Vagina (tissue), 2 donors: ENCODE results near the gene MERTK. TPM values are rescaled to one million over a fixed set of nuclear protein-coding genes. Genes with fewer than 3 reads are reported as not detected.

Experiments used
- DNase-seq, 2 donors: peaks; one replicate each; pipeline ENCODE4 v3.0.0-alpha.2; 2017; ENCODE audit errors: extremely low spot score in 2 of 2
- H3K27ac ChIP-seq: fragments of 200-600 bp; sonication (generic); one replicate; pipeline ENCODE4 v1.5.1; 2019
- H3K27me3 ChIP-seq: fragments of 200-600 bp; sonication (generic); one replicate; pipeline ENCODE4 v1.5.1; 2019
- H3K36me3 ChIP-seq, 2 donors: fragments of 200-600 bp; sonication (generic); one replicate each; pipeline ENCODE4 v1.5.1; 2017 to 2019
- H3K4me1 ChIP-seq: fragments of 200-600 bp; sonication (generic); one replicate; pipeline ENCODE4 v1.5.1; 2019
- H3K4me3 ChIP-seq, 2 donors: fragments of 200-600 bp; sonication (generic); 1 replicate in 1 of 2; 2 replicates in 1 of 2; pipeline ENCODE4 v1.5.1; 2016 to 2019
- H3K9me3 ChIP-seq: fragments of 200-600 bp; sonication (generic); one replicate; pipeline ENCODE4 v1.5.1; 2019
- CTCF ChIP-seq, 3 experiments: fragments of 450-650 bp in 2 of 3; fragments of 200-600 bp in 1 of 3; sonication (generic) in 1 of 3; IDR thresholded peaks; one replicate each; pipeline ENCODE4 v1.5.1; 2017 to 2019; ENCODE audit warnings: antibody characterized with exemption in 3 of 3, mild to moderate bottlenecking in 2 of 3, moderate library complexity in 2 of 3
- POLR2A ChIP-seq, 2 donors: fragments of 450-650 bp; IDR thresholded peaks; one replicate each; pipeline ENCODE4 v1.6.1; 2017; ENCODE audit warnings: antibody characterized with exemption in 2 of 2, mild to moderate bottlenecking in 2 of 2, moderate library complexity in 2 of 2
- POLR2AphosphoS5 ChIP-seq, 2 donors: sonication (generic); formaldehyde crosslinking; IDR thresholded peaks; one replicate each; pipeline ENCODE4 v1.9.0; 2017; ENCODE audit warnings: antibody characterized with exemption in 2 of 2, mild to moderate bottlenecking in 2 of 2, low read depth in 1 of 2; ENCODE audit not compliant: insufficient read depth in 1 of 2
- intact Hi-C: fragments of 100-400 bp; cut with DNase I; formaldehyde crosslinking; loops from one replicate; pipeline ENCODE4 v1.15.1; 2023
- total RNA-seq: library from RNA; depleted of rRNA; stranded (reverse); fragments of >200 nt; gene quantifications from one replicate; pipeline ENCODE4 v1.2.3, GENCODE V29; 2016

MERTK gene
- total RNA-seq, 1 donor from 2014 or later, result 15.7 TPM

DNA sequence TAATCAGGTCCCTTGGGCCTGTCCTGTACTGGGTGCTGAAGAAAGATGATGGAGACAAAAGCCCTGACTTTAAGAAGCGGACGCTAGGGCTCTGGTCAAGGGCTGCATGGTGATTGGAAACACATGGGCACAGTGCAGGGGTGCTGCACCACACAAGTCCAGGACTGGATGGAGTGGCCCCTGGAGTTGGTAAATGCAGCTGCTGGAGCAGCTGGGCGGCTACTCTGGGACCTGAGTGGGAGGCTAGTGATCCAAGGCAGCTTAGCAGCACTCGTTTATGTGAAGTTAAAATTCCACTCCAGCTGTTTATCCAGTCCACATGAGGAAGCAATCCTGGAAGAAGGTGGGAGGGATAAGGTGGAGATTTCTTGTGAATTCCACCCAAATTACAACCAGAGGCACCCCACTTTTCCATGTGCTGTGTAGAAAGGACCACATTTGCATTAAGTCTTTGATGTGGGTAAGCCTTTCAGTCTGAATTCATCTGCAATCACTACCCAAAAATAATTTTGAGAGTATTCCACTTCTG, 24.9 kb downstream of the MERTK start:
- no peak for TF ChIP-seq CTCF (IDR thresholded peaks at IDR 0.05)
- TF ChIP-seq POLR2A (IDR thresholded peaks at IDR 0.05), result no peak
- TF ChIP-seq POLR2AphosphoS5 (IDR thresholded peaks at IDR 0.05; ENCODE audit: insufficient read depth in 1 of 2, low read depth in 1 of 2), result peak in 1 of 2 donors; percentile 22
- intact Hi-C loops, result no loop called here

DNA sequence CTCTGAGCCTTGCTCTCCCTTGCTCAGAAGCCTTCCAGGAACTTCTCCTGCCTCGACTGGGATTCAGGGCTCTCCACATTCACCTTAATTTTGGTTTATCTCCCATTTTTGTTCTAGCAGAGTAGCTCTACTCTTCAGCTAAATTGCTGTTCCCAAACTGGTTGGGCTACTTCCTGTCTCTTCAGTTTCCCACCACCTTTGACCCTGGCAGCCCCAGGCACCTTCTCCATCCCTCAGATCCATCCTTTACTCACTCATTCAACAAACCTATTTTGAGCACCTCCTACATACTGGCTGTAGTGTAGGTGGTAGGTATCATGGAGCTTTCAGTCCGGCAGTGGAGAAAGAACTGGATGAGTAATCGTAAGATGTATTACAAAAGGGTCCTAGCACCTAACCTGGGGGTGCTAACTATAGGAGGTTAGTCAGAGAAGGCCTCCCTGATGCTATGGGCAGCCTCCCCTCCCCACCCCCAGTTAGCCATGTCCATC, 26.3 kb downstream of the MERTK start:
- Histone ChIP-seq H3K4me1 (peaks cover 5% of the 10 kb centered on the region), H3K27ac (no peak overlapping the region), H3K27me3 (no peaks in the 10 kb centered on the region), H3K4me3 (no peak overlapping the region), H3K36me3 (peaks cover 0 to 2% of the 10 kb centered on the region in 2 donors), H3K9me3 (no peaks in the 10 kb centered on the region)
- intact Hi-C loops, result no loop called here
- TF ChIP-seq CTCF (IDR thresholded peaks at IDR 0.05) (no peak), POLR2A (IDR thresholded peaks at IDR 0.05) (no peak), POLR2AphosphoS5 (IDR thresholded peaks at IDR 0.05; ENCODE audit: insufficient read depth in 1 of 2, low read depth in 1 of 2) (no peak)
- no peak for DNase-seq

More for the DNA sequence above, 24.9 kb downstream of the MERTK start:
- no peaks in the 10 kb centered on the region for H3K27me3 ChIP-seq
- no peaks in the 10 kb centered on the region for H3K36me3 ChIP-seq
- no peak overlapping the region for H3K4me3 ChIP-seq
- H3K4me1 ChIP-seq, result peaks cover 11% of the 10 kb centered on the region
- no peak overlapping the region for H3K27ac ChIP-seq
- no peak for DNase-seq
- no peaks in the 10 kb centered on the region for H3K9me3 ChIP-seq

DNA sequence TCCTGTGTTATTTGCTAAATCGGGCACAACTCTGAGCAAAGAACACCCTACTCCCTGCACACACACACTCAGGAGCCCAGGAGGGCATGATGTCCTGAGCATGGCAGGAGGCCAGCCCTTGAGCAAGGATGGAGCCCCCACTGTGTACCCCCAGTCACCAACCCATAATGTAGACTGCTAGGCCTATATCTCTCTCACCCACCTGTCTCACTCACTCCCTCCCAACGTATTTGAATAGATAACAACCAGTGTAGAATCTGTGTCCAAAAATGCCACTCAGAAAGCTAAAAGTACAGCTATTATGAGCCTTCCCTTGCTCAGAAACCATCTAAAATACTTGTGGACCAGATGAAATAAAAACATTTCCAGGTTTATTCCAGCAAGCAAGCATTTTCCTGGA, 29.3 kb downstream of the MERTK start:
- H3K4me1 ChIP-seq, result peaks cover 19% of the 10 kb centered on the region
- TF ChIP-seq CTCF (IDR thresholded peaks at IDR 0.05) (no peak), POLR2A (IDR thresholded peaks at IDR 0.05) (no peak), POLR2AphosphoS5 (IDR thresholded peaks at IDR 0.05; ENCODE audit: insufficient read depth in 1 of 2, low read depth in 1 of 2) (no peak)
- no peaks in the 10 kb centered on the region for H3K9me3 ChIP-seq
- no peaks in the 10 kb centered on the region for H3K27me3 ChIP-seq
- intact Hi-C loops, result no loop called here
- H3K27ac ChIP-seq, result no peak overlapping the region
- H3K4me3 ChIP-seq, result no peak overlapping the region
- no peak for DNase-seq
- peaks cover 0 to 13% of the 10 kb centered on the region in 2 donors for H3K36me3 ChIP-seq

DNA sequence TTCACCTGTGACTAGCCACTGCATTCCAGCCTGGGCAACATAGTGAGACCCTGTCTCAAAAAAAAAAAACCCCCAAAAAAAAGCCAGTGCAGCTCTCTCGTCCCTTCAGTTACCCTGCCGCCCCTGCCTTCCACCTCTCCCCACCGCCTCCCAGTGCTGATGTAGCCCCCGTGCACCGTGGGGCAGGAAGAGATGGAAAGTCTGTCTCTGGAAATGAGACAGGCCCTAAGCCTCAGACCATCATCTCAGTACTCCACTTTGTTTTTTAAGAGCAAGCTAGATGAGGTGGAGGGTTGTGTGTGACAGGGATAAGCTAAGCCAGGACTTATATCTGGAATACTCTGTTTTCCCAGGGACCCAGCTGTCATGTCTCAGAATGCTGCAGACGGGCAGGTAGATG, 32.0 kb downstream of the MERTK start:
- intact Hi-C loops, result no loop called here
- no peak overlapping the region for H3K27ac ChIP-seq
- H3K4me1 ChIP-seq, result peaks cover 19% of the 10 kb centered on the region
- no peaks in the 10 kb centered on the region for H3K27me3 ChIP-seq
- no peak overlapping the region for H3K4me3 ChIP-seq
- DNase-seq, result no peak
- no peak for TF ChIP-seq POLR2AphosphoS5 (IDR thresholded peaks at IDR 0.05; ENCODE audit: insufficient read depth in 1 of 2, low read depth in 1 of 2)
- TF ChIP-seq POLR2A (IDR thresholded peaks at IDR 0.05), result no peak
- TF ChIP-seq CTCF (IDR thresholded peaks at IDR 0.05), result no peak
- H3K9me3 ChIP-seq, result no peaks in the 10 kb centered on the region
- peaks cover 0 to 13% of the 10 kb centered on the region in 2 donors for H3K36me3 ChIP-seq

DNA sequence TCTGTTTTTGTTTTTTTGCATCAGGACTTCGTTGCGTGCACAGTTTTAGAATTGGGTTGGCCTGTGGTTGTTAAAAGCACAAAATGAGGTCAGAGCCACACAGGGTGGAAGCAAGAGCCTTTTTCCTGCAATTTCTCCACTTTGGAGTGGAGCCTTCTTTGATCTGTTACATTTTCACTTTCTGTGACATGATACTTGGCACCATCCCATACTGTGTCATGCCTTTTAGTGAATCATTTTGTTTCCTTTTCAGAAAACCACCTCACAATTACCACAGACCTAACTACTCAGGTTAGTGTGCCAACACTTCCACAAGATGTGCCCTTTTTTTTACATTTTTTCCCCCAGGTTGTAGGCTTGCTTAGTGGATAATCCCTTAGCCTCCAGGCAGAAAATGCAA, 32.5 kb downstream of the MERTK start:
- Histone ChIP-seq H3K27me3 (no peaks in the 10 kb centered on the region), H3K4me3 (no peak overlapping the region), H3K9me3 (no peaks in the 10 kb centered on the region), H3K27ac (no peak overlapping the region), H3K36me3 (peaks cover 0 to 13% of the 10 kb centered on the region in 2 donors), H3K4me1 (peaks cover 19% of the 10 kb centered on the region)
- intact Hi-C loops, result no loop called here
- TF ChIP-seq CTCF (IDR thresholded peaks at IDR 0.05) (no peak), POLR2AphosphoS5 (IDR thresholded peaks at IDR 0.05; ENCODE audit: insufficient read depth in 1 of 2, low read depth in 1 of 2) (no peak), POLR2A (IDR thresholded peaks at IDR 0.05) (no peak)
- DNase-seq, result no peak
